GM18951 (cell line): ENCODE data around the gene SDR9C7.
"Not testable (repeated sequence)": the region's sequence is repeated elsewhere in the genome, so short reads cannot be mapped to it uniquely, and the experiment has no call there.

Experiments used
- POLR2A ChIP-seq: IDR thresholded peaks from 4 replicates; pipeline ENCODE4 v1.6.1; 2011; ENCODE audit warnings: mild to moderate bottlenecking; ENCODE audit not compliant: insufficient read length, insufficient read depth; ENCODE audit errors: extremely low read depth
- in situ Hi-C: fragments of 300-500 bp; cut with MboI; formaldehyde crosslinking; loops from one replicate; pipeline ENCODE4 v1.12.0; 2022; ENCODE audit warnings: low sequenced_read_pairs, mixed read lengths, inconsistent platforms; ENCODE audit not compliant: unreplicated experiment

The SDR9C7 gene

DNA sequence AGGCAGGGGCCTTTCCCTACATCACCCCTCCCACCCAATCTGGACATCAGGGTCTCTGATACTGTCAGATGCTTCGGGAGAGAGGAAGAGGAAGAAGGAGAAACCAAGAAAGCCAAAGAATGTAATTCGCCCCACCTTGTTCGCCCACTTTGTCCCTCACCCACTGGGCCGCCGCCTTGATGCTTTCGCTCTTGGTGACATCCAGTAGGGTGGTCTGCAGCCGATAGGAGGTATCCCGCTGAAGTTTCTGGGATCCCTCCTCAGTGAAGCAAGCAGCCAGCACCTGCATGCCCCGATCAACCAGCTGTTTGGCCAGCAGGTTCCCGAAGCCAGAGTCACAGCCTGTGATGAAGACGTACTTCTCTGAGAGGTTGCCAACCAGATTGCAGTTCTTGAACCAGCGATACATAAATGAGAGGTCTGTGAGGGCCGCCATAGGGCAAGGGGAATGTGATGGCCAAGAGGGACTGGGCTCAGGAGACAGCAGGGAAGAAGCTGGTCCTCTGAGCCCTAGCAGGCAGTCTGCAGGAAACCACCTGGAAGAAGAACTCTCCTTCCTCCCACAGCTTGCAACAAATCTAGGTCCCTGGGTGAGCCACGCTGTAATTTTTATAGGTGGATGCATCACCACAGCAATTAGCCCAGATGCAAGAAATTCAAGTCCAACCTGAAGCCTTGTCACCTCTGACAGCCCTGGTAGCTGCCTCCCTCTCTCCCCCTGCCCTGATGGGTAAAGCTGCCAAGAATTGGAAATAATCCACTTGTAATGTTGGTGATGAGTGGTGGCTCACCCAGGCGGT lies at the start of gene SDR9C7:
SDR9C7 (minus strand) TSS at position 583 of the 800 bp plus-strand sequence; CDS start at position 436, 147 bp downstream.
- no peak for TF ChIP-seq POLR2A
- in situ Hi-C loops, result no loop called here

DNA sequence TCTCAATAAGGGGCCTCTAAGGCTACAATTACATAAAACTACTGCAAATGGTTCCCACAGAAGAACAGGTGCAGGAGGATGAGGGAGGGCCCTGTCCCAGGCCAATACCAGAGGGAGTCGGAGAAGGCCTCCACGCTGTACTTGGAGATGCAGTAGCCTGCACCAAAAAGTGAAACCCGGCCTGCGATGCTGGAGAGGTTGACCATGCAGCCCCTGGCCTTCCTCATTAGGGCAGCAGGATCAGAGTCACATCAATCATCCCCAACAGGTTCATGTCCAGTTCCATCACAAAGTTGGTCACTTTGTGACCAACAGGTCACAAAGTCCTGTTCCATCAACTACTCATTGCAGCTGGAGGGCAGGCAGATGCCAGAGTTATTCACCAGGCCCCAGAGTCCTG lies 49.2 kb upstream of the SDR9C7 start:
- in situ Hi-C loops, result loop anchor here (25.0 kb wide), 1 partner anchor 471 kb away; the partner anchor contains the start of gene RBMS2
- TF ChIP-seq POLR2A, result no peak

DNA sequence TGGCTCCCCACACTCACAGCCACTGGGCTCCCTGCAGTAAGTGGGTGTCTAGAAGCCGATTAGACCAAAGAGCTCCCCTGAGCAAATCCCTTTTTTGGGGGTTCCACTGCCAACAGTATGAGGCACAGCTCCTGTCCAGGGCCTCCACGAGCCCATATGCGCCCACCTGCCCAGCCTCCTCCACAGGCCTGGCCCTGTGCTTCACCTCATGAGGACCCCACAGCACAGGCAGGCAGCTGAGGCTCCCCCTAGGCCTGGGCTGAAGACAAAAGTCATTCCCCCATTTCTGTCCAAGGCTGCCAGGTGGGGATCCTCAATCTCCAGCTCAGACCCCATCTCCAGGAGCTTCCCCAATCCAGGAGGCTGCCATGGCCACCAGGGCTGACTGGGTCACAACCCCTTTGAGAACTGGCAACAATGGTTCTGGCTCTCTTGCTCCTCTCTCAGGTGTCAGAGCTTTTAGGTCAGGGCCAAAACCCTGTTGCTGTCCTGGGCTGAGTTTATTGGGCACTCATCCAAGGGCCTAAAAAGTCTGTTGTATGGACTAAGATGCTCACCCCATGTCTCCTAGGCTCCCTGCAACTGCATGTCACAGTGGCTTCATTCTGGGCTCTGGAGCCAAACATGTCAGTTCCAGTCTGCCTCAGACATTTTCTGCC lies 48.5 kb upstream of the SDR9C7 start:
- in situ Hi-C loops, result loop anchor here (25.0 kb wide), 1 partner anchor 470 kb away; the partner anchor contains the start of gene RBMS2

DNA sequence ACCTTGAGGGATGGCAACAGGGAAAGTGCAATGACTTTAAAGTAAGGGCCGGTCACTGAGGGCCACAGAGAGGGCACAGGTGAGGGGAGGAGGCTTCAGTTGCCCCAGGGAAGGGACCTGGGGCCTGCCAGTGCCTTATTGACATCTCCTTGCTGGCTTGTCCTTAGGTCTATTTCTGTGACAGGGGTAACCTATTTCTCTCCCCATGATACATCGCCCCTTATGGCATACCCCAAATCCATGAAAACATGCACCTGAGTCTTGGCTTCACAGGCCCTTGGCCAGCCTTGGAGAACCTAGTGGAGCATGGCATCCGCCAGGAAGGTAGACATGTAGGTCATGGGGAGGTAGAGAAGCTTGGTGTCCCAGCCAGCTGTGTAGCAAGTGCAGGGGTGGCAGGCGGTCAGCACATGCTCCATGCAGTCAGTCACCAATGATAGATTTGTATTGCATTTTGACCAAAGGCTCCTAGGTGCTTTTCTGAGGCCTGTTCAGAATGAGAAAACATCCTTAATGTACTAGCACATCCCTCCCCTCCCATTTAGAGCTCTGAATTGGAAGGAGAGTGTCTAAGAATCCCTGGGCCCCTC lies 46.8 kb upstream of the SDR9C7 start:
- no peak for TF ChIP-seq POLR2A
- in situ Hi-C loops, result loop anchor here (25.0 kb wide), 1 partner anchor 469 kb away; the partner anchor contains the start of gene RBMS2

DNA sequence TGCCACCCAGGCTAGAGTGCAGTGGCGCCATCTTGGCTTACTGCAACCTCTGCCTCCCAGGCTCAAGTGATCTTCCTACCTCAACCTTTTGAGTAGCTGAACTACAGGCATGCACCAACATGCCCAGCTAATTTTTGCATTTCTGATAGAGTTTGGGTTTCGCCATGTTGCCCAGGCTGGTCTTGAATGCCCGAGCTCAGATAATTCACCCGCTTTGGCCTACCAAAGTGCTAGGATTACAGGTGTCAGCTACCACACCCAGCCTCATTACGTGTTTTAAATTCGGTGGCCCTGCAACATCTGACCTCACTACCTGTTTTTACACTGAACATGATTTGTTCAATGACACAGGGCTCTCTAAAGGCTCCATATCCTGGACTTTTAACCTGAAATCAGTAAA lies 46.1 kb upstream of the SDR9C7 start:
- in situ Hi-C loops, result loop anchor here (25.0 kb wide), 1 partner anchor 468 kb away; the partner anchor contains the start of gene RBMS2
- no peak for TF ChIP-seq POLR2A

DNA sequence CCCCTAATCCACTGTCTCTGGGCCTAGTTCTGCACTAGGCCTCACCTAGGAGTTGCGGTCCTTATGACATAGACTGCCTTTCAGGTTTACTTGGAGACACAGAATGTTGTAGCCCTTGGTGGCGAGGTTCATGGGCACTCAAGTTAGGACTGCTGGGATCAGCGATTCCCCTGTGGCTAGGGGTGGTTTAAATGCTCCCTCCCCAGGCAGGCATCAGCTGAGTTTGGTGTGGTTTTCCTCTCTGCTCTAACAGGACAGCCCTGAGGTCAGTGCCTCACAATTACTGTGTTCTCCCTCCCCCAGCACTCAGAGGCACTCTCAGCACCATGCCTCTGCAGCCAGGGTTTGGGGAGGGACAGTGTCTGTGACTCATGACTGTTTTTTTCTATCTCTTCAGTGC lies 45.4 kb upstream of the SDR9C7 start:
- in situ Hi-C loops, result loop anchor here (25.0 kb wide), 1 partner anchor 467 kb away; the partner anchor contains the start of gene RBMS2

DNA sequence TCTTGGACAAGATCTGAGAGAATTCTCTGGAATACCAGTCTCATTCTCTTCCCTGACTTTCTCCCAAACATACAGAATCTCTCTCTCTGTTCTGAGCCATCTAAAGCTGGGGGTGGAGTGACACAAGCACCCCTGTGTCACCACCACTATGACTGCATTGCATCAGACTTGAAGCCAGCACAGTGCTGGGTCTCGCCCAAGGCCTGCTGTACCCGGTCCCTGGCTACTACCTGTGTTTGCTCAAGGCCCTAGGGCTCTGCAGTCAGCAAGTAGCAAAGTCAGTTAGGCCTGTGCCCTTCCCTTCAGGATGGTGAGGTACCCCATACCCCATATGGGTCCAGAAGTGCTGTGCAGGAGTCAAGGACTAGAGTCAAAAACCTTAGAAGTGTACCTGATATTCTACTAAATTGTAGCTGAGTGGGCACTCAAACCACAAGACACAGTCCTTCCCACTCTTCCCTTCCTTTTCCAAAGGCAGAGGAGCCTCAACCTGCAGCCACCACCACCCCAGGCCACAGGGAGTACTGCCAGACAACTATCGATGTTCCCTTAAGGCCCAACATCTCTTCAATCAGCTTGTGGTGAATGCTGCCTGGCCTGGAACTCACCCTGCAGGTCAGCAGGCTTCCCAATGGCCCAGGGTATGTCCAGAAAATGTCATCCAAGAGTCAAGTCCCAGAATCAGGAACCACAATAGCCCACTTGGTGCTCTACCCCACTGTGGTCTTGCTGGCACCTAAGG lies 44.4 kb upstream of the SDR9C7 start:
- no peak for TF ChIP-seq POLR2A
- in situ Hi-C loops, result loop anchor here (25.0 kb wide), 1 partner anchor 466 kb away; the partner anchor contains the start of gene RBMS2

More for the DNA sequence above, 45.4 kb upstream of the SDR9C7 start:
- no peak for TF ChIP-seq POLR2A

DNA sequence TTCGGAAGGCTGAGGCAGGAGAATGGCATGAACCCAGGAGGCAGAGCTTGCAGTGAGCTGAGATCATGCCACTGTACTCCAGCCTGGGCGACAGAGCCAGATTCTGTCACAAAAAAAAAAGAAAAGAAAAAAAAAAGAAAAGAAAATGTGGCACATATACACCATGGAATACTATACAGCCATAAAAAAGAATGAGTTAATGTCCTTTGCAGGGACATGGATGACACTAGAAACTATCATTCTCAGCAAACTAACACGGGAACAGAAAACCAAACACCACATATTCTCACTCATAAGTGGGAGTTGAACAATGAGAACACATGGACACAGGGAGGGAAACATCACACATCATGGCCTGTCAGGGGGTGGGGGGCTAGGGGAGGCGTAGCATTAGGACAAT lies 43.2 kb upstream of the SDR9C7 start:
- in situ Hi-C loops, result loop anchor here (25.0 kb wide), 1 partner anchor 465 kb away; the partner anchor contains the start of gene RBMS2

DNA sequence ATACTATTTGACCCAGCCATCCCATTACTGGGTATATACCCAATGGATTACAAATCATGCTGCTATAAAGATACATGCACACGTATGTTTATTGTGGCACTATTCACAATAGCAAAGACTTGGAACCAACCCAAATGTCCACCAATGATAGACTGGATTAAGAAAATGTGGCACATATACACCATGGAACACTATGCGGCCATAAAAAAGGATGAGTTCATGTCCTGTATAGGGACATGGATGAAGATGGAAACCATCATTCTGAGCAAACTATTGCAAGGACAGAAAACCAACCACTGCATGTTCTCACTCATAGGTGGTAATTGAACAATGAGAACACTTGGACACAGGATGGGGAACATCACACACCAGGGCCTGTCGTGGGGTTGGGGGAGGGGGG lies 40.0 kb upstream of the SDR9C7 start:
- in situ Hi-C loops, result not testable (repeated sequence)

DNA sequence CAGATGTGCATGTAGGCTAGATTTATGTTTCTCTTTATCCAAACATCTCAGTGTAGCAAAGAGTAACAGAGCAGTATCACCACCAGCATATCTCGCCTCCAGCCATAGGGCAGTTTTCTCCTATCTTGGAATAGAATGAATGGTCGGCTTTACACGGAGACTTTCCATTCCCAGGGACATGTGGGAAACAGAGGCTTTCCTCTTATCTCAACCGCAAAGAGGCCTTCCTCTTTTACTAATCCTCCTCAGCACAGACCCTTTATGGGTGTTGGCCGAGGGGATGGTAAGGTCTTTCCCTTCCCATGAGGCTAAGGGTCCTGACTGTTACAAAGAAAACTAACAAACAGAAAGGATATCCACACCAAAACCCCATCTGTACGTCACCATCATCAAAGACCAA lies 34.7 kb upstream of the SDR9C7 start:
- in situ Hi-C loops, result not testable (repeated sequence)

DNA sequence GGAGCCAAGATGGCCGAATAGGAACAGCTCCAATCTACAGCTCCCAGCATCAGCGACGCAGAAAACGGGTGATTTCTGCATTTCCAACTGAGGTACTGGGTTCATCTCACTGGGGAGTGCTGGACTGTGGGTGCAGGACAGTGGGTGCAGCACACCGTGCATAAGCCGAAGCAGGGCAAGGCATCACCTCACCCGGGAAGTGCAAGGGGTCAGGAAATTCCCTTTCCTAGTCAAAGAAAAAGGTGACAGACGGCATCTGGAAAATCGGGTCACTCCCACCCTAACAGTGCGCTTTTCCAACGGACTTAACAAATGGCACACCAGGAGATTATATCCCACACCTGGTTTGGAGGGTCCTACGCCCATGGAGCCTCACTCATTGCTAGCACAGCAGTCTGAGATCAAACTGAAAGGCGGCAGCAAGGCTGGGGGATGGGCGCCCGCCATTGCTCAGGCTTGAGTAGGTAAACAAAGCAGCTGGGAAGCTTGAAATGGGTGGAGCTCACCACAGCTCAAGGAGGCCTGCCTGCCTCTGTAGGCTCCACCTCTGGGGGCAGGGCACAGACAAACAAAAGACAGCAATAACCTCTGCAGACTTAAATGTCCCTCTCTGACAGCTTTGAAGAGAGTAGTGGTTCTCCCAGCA lies 31.9 kb upstream of the SDR9C7 start:
- in situ Hi-C loops, result not testable (repeated sequence)

DNA sequence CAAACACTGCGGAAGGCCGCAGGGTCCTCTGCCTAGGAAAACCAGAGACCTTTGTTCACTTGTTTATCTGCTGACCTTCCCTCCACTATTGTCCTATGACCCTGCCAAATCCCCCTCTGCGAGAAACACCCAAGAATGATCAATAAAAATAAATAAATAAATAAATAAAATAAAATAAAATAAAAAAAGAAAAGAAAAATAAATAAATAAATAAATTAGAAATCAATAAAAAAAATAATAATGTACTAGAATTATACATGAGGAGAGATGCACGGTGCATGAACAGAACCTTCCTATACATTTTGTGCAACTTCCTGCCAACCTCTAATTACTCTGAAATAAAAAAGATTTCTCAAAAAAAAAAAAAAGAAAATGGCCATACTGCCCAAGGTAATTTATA lies 30.9 kb upstream of the SDR9C7 start:
- in situ Hi-C loops, result not testable (repeated sequence)

DNA sequence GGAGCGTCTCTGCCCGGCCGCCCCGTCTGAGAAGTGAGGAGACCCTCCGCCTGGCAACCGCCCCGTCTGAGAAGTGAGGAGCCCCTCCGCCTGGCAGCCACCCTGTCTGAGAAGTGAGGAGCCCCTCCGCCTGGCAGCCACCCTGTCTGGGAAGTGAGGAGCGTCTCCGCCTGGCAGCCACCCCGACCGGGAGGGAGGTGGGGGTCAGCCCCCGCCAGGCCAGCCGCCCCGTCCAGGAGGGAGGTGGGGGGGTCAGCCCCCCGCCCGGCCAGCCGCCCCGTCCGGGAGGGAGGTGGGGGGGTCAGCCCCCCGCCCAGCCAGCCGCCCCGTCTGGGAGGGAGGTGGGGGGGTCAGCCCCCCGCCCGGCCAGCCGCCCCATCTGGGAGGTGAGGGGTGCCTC lies 29.3 kb upstream of the SDR9C7 start:
- in situ Hi-C loops, result not testable (repeated sequence)

DNA sequence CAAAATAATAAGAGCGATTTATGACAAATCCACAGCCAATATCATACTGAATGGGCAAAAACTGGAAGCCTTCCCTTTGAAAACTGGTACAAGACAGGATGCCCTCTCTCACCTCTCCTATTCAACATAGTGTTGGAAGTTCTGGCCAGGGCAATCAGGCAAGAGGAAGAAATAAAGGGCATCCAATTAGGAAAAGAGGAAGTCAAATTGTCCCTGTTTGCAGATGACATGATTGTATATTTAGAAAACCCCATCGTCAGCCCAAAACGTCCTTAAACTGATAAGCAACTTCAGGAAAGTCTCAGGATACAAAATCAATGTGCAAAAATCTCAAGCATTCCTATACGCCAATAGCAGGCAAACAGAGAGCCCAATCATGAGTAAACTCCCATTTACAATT lies 28.0 kb upstream of the SDR9C7 start:
- in situ Hi-C loops, result not testable (repeated sequence)
